Amniotic stem cell (primary cell): ENCODE results near the gene FAM131C.
"Not testable (repeated sequence)": the region's sequence is repeated elsewhere in the genome, so short reads cannot be mapped to it uniquely, and the experiment has no call there.

ENCODE experiments used
- DNase-seq: peaks from one replicate; lab custom pipeline; 2025; lab: John Stamatoyannopoulos, UW

The FAM131C gene

GRCh38 chr1:16058394-16059120 is 14.9 kb downstream of the FAM131C start:
- DNase-seq = not testable (repeated sequence)

GRCh38 chr1:16057314-16057915 is 16.0 kb downstream of the FAM131C start:
- DNase-seq = not testable (repeated sequence)

GRCh38 chr1:16056521-16056912 is 16.9 kb downstream of the FAM131C start:
- not testable (repeated sequence) for DNase-seq

- DNase-seq = peak; percentile 61
These were observed 17.6 kb downstream of the FAM131C start for GRCh38 chr1:16055613-16056520.

- DNase-seq = no peak
These were observed 18.6 kb downstream of the FAM131C start for GRCh38 chr1:16054598-16055540.

- DNase-seq = no peak
These were observed 19.5 kb downstream of the FAM131C start for GRCh38 chr1:16053781-16054502.

GRCh38 chr1:16051949-16052348 is 21.5 kb downstream of the FAM131C start:
- not testable (repeated sequence) for DNase-seq

- DNase-seq = no peak
These were observed 22.4 kb downstream of the FAM131C start for GRCh38 chr1:16051039-16051438.

- DNase-seq = no peak
These were observed 23.1 kb downstream of the FAM131C start for GRCh38 chr1:16050328-16050727.

GRCh38 chr1:16048573-16049189 is 24.8 kb downstream of the FAM131C start:
- DNase-seq = no peak

- no peak for DNase-seq
These were observed 25.5 kb downstream of the FAM131C start for GRCh38 chr1:16047791-16048475.

- DNase-seq = no peak
These were observed 26.6 kb downstream of the FAM131C start for GRCh38 chr1:16046842-16047241.

GRCh38 chr1:16043950-16044349 is 29.5 kb downstream of the FAM131C start:
- no peak for DNase-seq

GRCh38 chr1:16043521-16043920 is 29.9 kb downstream of the FAM131C start, which contains the start of gene CLCNKB:
Gene CLCNKB (plus strand): TSS chr1:16043782. CDS start chr1:16044493, 711 bp downstream.
- no peak for DNase-seq

- not testable (repeated sequence) for DNase-seq
These were observed 30.8 kb downstream of the FAM131C start for GRCh38 chr1:16042654-16043053.

GRCh38 chr1:16042096-16042495 is 31.4 kb downstream of the FAM131C start:
- no peak for DNase-seq

- no peak for DNase-seq
These were observed 32.3 kb downstream of the FAM131C start for GRCh38 chr1:16041200-16041599.

GRCh38 chr1:16039871-16040270 is 33.6 kb downstream of the FAM131C start:
- DNase-seq = not testable (repeated sequence)

GRCh38 chr1:16038620-16038912 is 34.9 kb downstream of the FAM131C start:
- no peak for DNase-seq

GRCh38 chr1:16036461-16036860 is 37.0 kb downstream of the FAM131C start:
- DNase-seq = not testable (repeated sequence)
